GM21367 (cell line): Measurements from ENCODE around the gene FOXN3.

Experiments used
- ATAC-seq: cut with Tn5 transposase; IDR thresholded peaks from one replicate; pipeline ENCODE4 v1.9.1; 2021; ENCODE audit not compliant: unreplicated experiment

The FOXN3 gene

GRCh38 chr14:89432226-89432625, 15.2 kb upstream of the FOXN3 start:
- no peak for ATAC-seq

DNA sequence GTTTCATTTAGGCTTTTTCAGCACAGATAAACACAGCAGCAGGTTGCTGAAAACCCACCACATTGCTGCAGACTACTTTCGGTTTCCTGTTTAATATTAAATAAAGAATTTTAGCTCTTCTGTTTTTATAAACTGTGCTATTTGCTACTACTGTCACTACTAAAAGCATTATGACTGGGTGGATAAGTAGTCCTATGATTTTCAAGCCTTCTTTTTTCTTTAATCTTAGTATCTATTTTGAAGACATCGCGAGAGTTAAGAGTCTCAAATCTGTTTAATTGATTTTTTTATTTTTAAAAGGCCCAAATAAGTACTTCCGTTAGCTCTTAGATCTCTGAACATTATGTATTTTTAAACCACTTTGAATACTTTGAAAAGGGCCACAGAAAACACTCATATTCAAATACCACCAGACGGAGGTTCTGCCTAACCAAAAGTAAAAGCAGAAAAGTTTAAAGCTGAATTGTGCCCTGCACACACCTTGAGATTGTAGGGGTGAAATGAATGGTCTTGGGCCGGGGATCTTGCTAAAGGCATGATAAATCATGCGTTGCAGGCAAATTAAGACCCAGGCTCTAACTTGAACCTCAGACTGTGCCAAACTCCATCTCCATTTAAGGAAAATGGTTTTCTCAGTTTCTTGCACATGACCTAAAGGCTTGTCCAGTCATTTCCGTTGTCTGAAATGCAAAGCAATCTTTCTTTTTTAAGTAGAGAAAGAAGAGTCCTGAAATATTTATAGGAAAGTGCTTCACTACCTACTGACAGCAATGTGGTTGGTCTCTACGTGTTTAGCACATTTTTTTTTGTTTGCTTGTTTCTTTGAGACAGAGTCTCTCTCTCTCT, 13.6 kb upstream of the FOXN3 start:
- ATAC-seq = peak; percentile 89

DNA sequence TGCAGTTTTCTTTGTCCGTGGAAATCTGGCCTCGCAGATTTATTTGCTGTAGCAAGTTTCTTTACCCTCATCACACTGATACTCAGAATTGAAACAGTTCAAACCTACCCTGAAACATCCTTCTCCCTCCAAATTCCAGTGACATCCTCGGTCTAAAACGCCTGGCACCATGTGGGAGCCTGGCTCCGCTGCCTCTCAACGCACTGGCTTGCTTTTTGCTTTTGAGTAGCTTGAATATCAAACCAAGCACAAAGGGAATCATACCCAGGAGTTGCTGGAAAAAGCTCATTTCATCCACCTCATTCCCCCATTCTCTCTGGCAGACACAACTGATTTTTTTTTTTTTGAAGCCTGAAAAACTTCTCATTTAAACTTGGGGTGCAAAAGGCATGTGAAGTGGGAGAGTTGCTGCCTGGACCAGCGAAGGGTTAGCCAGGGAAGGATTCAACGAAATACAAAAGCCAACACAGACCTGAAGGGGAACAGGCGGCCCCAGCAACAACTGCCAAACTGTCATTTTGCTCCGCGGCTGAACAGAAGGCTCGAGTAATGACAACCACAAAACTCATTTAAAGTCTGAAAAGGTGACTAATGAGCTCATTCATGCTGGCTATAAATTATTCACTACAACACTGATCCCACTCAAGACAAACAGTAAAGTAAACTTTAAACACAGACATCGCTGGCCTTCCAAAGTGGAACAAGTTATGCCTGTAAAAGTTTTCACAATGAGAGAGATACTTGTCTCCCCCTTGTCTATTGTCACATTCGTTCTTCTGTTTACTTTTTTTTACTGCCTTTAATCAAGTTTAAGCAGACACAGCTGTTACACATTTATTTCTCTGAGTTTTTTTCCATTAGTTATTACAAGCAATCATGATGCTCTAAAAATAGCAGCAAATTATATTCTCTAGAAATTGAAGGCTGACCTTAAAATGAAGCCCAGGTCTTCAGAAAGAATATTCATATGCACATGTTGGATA, 12.5 kb upstream of the FOXN3 start:
- ATAC-seq = no peak

DNA sequence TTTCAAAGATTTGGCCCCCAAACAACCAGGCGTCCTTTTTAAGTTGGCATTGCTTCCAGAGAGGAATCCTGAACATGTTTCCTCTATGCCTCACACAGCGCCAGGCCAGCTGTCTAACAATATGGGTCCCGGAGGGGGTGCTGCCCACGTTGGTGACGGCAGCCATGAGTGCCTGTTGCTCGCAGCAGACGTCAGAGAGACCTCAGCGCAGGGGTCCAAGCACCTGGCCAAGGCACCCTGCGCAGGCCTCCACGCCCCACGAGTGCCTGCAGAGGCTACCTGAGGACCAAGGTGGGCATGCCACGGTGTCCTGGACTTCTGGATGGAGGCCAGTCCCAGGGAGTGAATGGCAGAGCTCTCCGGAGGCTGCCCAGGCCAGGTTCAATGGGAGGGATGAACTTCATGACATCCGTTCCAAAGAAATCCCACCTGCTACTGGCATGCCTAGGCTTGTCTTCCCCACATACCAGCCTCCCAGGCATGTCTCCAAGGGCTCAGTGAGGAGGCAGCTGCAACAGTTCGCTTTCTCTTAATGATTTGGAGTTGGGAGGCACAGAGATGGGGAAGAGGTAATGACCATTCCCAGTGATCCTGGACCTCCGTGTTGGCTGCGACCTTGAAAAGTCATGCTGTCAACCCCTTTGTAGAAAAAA, 11.6 kb upstream of the FOXN3 start:
- no peak for ATAC-seq

DNA sequence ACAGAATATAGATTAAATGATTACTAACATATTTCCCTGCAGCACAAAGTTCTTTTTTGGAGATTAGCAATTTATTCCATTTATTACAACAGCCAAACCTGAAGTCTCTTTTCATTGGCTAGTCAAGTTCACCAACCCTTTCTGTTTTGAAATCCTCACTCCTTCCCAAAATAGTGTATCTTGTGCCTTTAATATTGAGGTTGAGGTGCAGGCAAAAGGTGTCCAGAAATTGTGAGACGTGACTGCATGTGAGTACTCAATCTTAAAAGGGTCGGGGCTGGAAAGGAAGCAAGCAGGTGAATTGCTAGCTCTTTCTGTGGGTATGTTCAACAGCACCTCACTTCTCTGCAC, 11.1 kb upstream of the FOXN3 start:
- ATAC-seq = no peak

- ATAC-seq = no peak
These were observed 10.6 kb upstream of the FOXN3 start for GRCh38 chr14:89427426-89428172.

DNA sequence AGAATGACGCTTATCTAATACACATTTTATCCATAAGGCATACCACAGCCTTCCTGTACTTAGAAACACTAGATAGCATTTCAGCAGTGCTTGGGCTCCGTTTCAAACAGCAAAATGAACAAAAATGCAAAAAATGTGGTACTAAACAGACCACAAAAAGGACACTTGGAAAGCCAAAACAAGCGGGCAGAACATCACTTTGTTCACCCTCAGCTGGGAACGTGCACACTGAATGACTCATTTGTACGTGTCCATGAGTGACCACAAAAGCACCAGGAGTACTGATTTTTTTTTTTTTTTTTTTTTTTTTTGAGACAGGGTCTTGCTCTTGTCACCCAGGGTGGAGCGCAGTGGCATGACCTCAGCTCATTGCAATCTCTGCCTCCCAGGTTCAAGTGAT, 8.9 kb upstream of the FOXN3 start:
- no peak for ATAC-seq

- ATAC-seq = no peak
These were observed 7.2 kb upstream of the FOXN3 start for GRCh38 chr14:89424241-89424640.

DNA sequence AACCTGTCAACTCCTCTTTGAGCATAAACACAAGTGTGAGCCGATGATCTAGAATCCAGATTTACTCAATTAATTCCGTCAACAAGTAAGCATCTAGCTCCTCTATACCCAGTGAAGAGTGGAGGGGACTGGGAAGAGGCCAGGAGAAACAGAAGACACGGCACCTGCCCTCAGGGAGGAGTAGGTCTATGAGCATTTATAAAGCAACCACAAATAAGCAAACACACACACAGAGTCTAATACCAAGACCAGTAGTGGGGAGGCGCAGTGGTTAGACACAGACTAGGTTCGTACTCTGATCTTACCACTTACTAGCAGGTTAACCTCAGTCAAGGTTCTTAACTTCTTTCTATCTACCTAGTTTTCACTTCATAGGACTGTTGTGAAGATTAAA, 5.9 kb upstream of the FOXN3 start:
- ATAC-seq = no peak

DNA sequence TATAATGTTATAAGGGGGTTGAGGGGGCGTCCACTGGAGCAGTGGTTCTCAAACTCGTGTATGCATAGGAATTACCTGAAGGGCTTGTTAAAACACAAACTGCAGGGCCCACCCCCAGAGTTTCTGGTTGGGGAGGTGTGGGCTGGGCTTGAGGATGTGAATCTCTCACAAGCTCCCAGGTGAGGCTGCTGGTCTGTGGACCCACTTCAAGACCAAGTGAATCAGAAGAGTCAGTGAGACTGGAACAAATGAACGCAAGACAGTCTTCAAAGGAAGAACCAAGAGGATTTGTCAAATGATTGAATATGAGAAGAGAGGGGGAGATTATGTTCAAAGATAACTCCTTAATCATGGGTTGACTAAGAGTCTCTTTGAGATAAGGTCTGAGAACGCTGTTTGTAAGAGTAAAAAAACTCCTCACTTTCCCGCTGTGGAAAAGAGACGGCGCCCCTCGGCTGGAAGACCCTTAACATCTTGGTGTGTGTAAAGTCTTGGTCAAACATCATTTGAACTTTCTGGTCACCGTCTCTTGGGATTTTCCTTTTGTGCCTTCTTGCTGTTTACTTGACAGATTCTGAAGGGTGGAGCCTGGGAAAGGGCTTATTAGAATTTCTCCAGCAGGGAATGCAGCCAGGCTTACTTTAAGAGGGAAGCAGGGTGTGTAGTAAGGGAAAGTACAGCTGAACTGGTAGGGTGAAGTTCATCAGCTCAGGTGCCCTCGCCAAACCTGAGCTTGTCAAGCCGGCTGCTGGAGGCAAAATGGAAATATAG, 5.3 kb upstream of the FOXN3 start:
- no peak for ATAC-seq

DNA sequence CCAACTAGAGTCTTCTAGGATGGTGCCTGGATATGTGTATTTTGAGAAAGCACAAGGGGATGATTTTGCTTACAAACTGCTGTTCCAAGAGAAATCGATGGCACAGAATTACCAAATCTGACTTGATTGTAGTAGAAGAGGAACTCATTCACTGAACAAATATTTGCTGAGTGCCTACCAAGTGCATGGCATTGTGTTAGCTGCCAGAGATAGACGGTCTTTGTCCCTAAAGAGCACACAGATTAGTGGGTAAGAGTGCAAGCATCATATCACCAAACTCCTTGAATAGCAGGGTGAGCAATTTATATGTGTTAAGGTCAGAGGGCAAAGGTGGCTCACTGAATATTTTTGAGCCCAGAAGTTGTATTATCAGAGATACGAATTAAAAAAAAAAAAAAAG, 3.5 kb upstream of the FOXN3 start:
- ATAC-seq = no peak

DNA sequence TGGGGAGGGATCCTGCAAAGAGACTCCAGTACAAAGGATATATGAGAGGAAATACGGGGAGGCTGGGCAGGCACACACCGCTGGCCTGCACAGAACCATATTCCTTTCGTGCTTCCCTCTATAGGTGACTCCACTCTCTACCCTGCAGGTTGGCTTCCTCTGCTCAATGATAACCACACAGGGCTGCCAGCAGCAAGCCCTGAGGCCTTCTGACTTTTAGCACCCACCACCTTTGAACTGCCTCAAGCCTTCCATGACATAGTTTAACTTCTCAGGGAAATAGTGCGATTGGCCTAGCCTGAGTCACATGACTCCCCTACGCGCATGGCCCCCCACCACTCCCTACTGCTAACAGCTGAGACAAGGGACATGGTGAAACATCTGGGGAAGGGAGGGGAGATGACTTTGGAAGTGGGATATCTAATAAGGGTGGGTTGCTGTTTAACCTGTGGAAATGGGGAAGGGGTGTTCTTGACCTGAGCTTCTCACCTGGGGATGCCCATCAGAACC, 3.0 kb upstream of the FOXN3 start:
- no peak for ATAC-seq

DNA sequence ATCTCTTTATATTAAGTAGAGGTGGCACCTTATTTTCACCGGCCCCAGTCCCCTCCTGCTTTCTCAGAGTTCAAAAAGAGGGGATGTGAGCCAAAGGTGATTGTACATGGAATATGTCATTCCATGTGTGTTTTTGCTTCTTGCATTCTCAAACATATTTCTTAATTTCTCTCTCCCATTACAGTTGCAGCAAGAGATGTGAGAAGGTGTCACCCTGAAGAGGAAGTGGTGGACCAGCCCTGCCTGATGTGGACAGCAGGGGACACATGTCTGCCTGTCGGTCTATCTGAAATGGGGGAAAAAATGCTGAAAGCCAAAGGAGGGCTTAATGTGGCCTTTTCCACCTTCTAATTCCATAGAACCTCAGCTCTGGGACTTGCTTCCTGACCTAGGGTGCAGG, 1.9 kb upstream of the FOXN3 start:
- ATAC-seq = no peak

DNA sequence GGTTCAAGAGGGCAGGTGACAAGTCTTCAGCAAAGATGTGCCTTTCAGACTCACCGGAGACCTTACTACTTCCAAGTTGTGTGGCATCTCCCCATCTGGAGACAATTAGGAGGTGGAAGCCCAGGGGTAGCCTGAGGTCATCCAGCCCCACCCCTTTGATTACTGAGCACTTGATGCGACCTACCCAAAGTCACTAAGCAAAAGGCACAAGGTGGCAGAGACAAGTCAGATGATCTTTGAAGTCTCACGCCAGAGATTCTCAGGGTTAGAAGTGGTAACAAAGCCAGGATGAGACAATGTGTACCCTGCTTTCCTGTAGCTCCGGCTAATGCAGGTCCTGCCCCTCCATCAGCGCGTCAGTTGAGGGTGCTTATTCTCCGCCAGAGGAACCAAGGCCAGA, 1.4 kb upstream of the FOXN3 start:
- ATAC-seq = no peak

GRCh38 chr14:89417465-89418225, 612 bp upstream of the FOXN3 start:
- peak; percentile 48 for ATAC-seq

GRCh38 chr14:89416002-89416995, 734 bp downstream of the FOXN3 start:
- peak; percentile 80 for ATAC-seq

- no peak for ATAC-seq
These were observed 1.9 kb downstream of the FOXN3 start for GRCh38 chr14:89415159-89415558.

DNA sequence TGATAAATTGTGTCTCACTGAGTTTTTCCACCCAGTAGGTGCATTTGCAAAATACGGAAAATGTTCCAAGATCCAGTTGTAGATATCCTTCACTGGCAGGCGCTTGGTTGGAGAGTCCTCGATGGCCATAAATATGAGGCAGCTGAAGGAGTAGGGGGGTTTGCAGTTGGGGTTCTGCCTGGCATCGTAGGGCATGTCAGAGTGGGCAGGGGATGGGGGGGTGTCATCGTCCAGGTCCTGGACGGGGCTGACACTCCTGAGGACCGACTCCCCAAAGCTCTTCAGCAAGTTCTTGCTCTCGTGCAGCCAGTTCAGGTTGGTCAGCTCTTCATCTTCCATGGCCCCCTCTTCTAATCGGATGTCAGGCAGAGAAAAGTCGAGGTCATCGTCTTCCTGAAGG, 5.1 kb downstream of the FOXN3 start:
- ATAC-seq = no peak
